Endothelial cell of umbilical vein (primary cell): ENCODE data around the gene ZNF888.

Experiments used
- FOS ChIP-seq: IDR thresholded peaks from 2 replicates; pipeline ENCODE4 v1.6.1; 2011; ENCODE audit warnings: mild to moderate bottlenecking, low read length, moderate library complexity, borderline replicate concordance; ENCODE audit not compliant: insufficient read depth
- POLR2A ChIP-seq: IDR thresholded peaks from 2 replicates; pipeline ENCODE4 v1.6.1; 2012; ENCODE audit warnings: low read depth, mild to moderate bottlenecking, control low read depth, low read length
- TF ChIP-seq, protein P1 (sequence below), 2 donors: IDR thresholded peaks; 1 replicate in 1 of 2; 2 replicates in 1 of 2; pipeline ENCODE4 v1.5.1; 2011; ENCODE audit warnings: low read length in 2 of 2, mild to moderate bottlenecking in 2 of 2, moderate library complexity in 2 of 2, control low read depth in 1 of 2, inconsistent platforms in 1 of 2, low read depth in 1 of 2; ENCODE audit not compliant: insufficient read depth in 1 of 2; ENCODE audit errors: extremely low read depth in 1 of 2

DNA sequence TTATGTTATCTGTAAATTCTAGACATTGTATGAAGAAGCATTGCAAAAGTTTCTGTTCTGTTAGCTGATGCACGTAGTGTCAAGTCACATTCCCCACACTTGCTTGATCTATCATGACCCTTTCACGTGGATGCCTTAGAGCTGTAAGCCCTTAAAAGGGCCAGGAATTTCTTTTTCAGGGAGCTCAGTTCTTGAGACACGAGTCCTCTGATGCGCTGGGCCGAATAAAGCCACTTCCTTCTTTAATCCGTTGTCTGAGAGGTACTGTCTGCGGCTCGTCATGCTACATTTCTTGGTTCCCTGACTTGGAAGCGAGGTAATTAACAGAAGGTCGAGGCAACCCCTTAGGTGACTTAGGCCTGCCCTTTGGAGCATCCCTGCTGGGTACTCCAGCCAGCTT, 33.7 kb upstream of the ZNF888 start:
- TF ChIP-seq, protein P1, sequence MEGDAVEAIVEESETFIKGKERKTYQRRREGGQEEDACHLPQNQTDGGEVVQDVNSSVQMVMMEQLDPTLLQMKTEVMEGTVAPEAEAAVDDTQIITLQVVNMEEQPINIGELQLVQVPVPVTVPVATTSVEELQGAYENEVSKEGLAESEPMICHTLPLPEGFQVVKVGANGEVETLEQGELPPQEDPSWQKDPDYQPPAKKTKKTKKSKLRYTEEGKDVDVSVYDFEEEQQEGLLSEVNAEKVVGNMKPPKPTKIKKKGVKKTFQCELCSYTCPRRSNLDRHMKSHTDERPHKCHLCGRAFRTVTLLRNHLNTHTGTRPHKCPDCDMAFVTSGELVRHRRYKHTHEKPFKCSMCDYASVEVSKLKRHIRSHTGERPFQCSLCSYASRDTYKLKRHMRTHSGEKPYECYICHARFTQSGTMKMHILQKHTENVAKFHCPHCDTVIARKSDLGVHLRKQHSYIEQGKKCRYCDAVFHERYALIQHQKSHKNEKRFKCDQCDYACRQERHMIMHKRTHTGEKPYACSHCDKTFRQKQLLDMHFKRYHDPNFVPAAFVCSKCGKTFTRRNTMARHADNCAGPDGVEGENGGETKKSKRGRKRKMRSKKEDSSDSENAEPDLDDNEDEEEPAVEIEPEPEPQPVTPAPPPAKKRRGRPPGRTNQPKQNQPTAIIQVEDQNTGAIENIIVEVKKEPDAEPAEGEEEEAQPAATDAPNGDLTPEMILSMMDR (IDR thresholded peaks at IDR 0.05; ENCODE audit: extremely low read depth in 1 of 2, insufficient read depth in 1 of 2, low read depth in 1 of 2, low read length in 2 of 2) = no peak
- no peak for TF ChIP-seq POLR2A
- no peak for TF ChIP-seq FOS
